ENCODE results near the gene OPN1MW2. TPM values are rescaled to one million over a fixed set of nuclear protein-coding genes. Genes with fewer than 3 reads are reported as not detected.
"Not testable (repeated sequence)": the region's sequence is repeated elsewhere in the genome, so short reads cannot be mapped to it uniquely, and the experiment has no call there.

The OPN1MW2 gene
- total RNA-seq (not detected), polyA plus RNA-seq (not detected)

DNA sequence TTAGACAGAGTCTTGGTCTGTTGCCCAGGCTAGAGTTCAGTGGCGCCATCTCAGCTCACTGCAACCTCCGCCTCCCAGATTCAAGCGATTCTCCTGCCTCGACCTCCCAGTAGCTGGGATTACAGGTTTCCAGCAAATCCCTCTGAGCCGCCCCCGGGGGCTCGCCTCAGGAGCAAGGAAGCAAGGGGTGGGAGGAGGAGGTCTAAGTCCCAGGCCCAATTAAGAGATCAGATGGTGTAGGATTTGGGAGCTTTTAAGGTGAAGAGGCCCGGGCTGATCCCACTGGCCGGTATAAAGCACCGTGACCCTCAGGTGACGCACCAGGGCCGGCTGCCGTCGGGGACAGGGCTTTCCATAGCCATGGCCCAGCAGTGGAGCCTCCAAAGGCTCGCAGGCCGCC lies at the start of gene OPN1MW2:
TSS of gene OPN1MW2 (plus strand) at position 301 of the 400 bp plus-strand sequence. CDS start at position 361, 60 bp downstream.
- WGBS, 2 donors: no CpG with 5 or more reads among the region's 16 CpGs
- DNase-seq; H3K4me1 ChIP-seq; intact Hi-C loops (cut with DNase I); H3K36me3 ChIP-seq; H3K9me3 ChIP-seq; H3K27ac ChIP-seq; H3K4me3 ChIP-seq; H3K27me3 ChIP-seq: not testable (repeated sequence)

DNA sequence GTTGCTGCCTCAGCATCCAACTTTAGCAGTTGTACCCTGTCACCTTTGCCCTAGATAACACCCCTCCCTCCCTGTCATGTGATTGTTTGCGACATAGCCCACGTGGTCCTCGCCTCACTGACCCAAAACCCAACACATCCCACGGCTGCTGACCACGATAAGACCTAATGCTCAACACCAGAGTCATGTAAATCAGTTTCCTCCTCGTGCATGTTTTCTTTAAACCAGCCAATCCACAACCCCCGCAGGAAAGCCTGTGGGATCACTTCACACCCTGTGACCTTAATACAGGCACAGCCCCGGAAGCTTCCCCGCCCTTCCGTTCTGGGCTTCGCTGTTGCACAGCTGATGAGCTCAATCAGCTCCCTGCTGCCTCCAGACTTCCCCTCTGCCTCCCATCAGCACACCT lies 47.0 kb upstream of the OPN1MW2 start:
- DNase-seq; H3K9me3 ChIP-seq; H3K27me3 ChIP-seq; intact Hi-C loops (cut with DNase I); H3K36me3 ChIP-seq; H3K4me3 ChIP-seq; H3K4me1 ChIP-seq; H3K27ac ChIP-seq: not testable (repeated sequence)
- no CpG with 5 or more reads among the region's 11 CpGs for WGBS, 2 donors

DNA sequence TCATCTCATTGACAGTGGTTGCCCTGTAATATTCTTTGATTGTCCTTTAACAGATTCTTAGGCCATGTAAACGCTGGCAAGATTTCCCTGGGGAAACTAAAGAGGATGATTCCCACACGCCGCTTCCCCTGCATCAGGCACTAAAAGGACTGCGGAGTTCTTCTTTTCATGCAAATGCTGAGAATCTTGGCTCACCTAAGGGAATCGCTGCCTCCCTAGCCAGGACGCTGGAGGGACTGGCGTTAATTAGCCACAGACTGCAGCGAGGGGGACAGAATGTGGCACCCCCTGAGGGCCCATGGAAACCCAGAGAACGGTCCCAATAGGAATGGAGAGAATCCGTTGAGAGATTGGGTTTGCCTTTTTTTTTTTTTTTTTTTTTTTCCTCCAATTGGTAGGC lies 45.2 kb upstream of the OPN1MW2 start:
- H3K4me1 ChIP-seq; DNase-seq; H3K27me3 ChIP-seq; H3K27ac ChIP-seq; H3K9me3 ChIP-seq; intact Hi-C loops (cut with DNase I); H3K36me3 ChIP-seq; H3K4me3 ChIP-seq: not testable (repeated sequence)
- no CpG with 5 or more reads among the region's 10 CpGs for WGBS, 2 donors

DNA sequence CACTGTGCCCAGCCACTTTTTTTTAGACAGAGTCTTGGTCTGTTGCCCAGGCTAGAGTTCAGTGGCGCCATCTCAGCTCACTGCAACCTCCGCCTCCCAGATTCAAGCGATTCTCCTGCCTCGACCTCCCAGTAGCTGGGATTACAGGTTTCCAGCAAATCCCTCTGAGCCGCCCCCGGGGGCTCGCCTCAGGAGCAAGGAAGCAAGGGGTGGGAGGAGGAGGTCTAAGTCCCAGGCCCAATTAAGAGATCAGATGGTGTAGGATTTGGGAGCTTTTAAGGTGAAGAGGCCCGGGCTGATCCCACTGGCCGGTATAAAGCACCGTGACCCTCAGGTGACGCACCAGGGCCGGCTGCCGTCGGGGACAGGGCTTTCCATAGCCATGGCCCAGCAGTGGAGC lies 37.3 kb upstream of the OPN1MW2 start, which contains the start of gene OPN1MW:
TSS of gene OPN1MW (plus strand) at position 301 of the 400 bp plus-strand sequence. CDS start at position 383, 82 bp downstream.
- H3K4me1 ChIP-seq; DNase-seq; H3K27me3 ChIP-seq; H3K36me3 ChIP-seq; H3K27ac ChIP-seq; H3K9me3 ChIP-seq; H3K4me3 ChIP-seq; intact Hi-C loops (cut with DNase I): not testable (repeated sequence)
- WGBS, 2 donors: no CpG with 5 or more reads among the region's 14 CpGs

DNA sequence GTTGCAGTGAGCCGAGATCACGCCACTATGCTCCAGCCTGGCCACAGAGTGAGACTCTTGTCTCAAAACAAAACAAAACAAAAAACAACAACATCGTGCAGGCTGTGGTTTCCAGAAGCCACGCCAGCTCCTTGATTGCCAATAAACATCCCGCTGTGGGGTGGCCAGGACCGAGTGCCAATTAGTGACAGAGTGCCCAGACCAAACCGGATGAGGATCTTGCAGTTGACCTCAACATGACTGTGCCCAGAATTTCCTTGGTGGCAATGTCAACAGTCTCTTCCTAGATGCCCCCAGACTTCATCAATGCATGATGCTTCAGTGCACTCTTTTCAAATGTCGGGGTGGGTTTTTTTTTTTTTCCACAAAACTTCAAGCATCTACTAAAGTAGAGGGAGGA lies 35.8 kb upstream of the OPN1MW2 start:
- H3K4me3 ChIP-seq; DNase-seq; H3K4me1 ChIP-seq; H3K27ac ChIP-seq; intact Hi-C loops (cut with DNase I); H3K36me3 ChIP-seq; H3K9me3 ChIP-seq; H3K27me3 ChIP-seq: not testable (repeated sequence)
- WGBS, 2 donors: no CpG with 5 or more reads among the region's 8 CpGs

DNA sequence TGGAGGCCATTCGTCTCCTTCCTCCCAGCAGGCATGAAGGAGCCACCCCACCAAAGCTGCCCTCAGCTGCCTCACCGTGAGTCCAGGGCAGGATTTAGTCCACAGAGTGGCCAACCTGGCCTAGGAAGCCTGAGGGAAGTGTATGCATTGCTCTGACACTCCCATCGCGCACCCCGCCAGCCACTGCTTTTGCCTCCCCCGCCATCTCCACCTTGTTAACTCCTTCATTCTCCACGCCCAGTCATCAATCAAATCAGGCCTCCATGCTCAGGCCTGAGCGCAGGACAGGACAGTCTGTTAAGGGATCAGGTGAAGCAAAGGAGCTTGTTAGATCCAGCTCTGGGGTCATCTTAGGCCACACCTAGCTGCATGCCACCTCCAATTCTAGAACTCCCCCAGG lies 26.7 kb upstream of the OPN1MW2 start:
- H3K36me3 ChIP-seq; H3K9me3 ChIP-seq; H3K4me3 ChIP-seq; H3K27ac ChIP-seq; DNase-seq; H3K27me3 ChIP-seq; H3K4me1 ChIP-seq; intact Hi-C loops (cut with DNase I): not testable (repeated sequence)
- no CpG with 5 or more reads among the region's 8 CpGs for WGBS, 2 donors

DNA sequence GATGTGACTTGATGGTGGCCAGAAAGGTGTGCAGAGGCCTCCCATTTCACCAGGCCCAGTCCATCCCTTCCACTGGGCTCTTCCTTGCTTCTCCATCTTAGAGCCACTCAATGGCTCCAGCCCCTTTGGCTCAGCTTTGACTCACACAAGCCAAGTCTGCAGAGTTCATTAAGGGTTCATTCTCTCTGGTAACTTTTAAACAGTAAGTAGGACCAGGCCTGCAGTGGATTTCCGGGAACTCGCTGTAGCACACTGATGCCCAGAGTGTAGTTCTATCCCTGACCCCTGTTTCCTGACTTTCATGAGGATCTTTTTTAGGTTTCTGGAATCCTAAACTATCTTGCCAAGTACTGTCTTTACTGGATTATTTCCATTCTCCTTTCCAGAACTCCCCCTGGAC lies 25.2 kb upstream of the OPN1MW2 start:
- H3K4me3 ChIP-seq; H3K9me3 ChIP-seq; H3K27ac ChIP-seq; H3K4me1 ChIP-seq; DNase-seq; H3K36me3 ChIP-seq; intact Hi-C loops (cut with DNase I); H3K27me3 ChIP-seq: not testable (repeated sequence)
- no CpG with 5 or more reads among the region's 2 CpGs for WGBS, 2 donors

DNA sequence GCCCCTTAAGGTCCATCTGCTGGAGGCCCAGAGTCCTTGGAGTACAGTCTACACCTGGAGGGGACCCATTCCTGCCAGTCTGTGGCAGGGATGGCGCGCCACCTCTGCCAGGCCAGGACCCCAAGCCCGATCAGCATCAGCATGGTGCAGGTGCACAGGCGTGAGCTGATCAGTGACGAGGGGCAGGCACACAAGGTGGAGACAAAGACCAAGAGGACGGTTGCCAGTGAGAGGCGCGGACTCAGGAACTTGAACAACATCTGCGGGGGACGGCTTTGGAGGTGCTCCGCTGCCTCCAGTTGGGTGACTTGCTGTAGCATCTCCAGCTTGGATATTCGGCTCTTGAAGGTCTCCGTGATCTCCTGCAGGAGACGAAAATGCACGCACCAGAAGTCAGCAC lies 23.1 kb upstream of the OPN1MW2 start:
- H3K36me3 ChIP-seq; H3K27ac ChIP-seq; H3K4me3 ChIP-seq; DNase-seq; intact Hi-C loops (cut with DNase I); H3K4me1 ChIP-seq; H3K9me3 ChIP-seq; H3K27me3 ChIP-seq: not testable (repeated sequence)
- no CpG with 5 or more reads among the region's 15 CpGs for WGBS, 2 donors

DNA sequence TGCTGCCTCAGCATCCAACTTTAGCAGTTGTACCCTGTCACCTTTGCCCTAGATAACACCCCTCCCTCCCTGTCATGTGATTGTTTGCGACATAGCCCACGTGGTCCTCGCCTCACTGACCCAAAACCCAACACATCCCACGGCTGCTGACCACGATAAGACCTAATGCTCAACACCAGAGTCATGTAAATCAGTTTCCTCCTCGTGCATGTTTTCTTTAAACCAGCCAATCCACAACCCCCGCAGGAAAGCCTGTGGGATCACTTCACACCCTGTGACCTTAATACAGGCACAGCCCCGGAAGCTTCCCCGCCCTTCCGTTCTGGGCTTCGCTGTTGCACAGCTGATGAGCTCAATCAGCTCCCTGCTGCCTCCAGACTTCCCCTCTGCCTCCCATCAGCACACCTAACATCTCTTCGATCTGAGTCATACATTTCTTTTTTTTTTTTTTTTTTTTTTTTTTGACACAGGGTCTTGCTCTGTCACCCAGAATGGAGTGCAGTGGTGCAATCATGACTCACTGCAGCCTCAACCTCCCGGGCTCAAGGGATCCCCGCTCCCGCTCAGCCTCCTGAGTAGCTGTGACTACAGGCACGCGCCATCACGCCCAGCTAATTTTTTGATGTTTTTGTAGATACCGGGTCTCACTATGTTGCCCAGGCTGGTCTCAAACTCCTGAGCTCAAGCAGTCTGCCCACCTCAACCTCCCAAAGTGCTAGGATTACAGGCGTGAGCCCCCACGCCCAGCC lies 9.7 kb upstream of the OPN1MW2 start:
- H3K4me1 ChIP-seq; intact Hi-C loops (cut with DNase I); H3K4me3 ChIP-seq; H3K9me3 ChIP-seq; H3K27ac ChIP-seq; H3K36me3 ChIP-seq; DNase-seq; H3K27me3 ChIP-seq: not testable (repeated sequence)
- whole genome bisulfite sequencing, 2 donors: no CpG with 5 or more reads among the region's 21 CpGs

DNA sequence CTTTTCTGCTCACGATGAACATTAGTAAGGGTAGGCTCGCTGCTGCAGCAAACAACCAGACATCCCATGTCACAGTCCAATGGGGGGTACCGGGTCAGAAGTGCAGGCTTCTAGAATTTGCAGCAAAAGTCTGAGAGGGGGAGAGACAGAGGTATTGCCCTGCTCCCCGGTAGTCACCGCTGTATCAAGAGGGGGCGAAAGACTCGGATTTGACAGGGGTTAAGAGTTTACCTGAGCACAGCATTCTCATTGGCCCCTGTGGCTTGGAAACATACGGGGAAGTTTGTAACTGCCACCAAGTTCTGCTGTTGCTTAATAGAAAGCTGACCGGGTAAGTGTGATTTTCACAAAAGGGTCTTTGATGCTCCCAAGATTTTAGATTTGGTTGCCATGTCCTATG lies 8.5 kb upstream of the OPN1MW2 start:
- intact Hi-C loops (cut with DNase I): not testable (repeated sequence)
- 85 to 90% methylated on average over 4 to 5 of the region's 9 CpGs for WGBS, 2 donors

DNA sequence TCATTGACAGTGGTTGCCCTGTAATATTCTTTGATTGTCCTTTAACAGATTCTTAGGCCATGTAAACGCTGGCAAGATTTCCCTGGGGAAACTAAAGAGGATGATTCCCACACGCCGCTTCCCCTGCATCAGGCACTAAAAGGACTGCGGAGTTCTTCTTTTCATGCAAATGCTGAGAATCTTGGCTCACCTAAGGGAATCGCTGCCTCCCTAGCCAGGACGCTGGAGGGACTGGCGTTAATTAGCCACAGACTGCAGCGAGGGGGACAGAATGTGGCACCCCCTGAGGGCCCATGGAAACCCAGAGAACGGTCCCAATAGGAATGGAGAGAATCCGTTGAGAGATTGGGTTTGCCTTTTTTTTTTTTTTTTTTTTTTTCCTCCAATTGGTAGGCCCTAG lies 8.1 kb upstream of the OPN1MW2 start:
- H3K9me3 ChIP-seq; H3K27ac ChIP-seq; H3K36me3 ChIP-seq; DNase-seq; H3K27me3 ChIP-seq; H3K4me1 ChIP-seq; intact Hi-C loops (cut with DNase I); H3K4me3 ChIP-seq: not testable (repeated sequence)
- WGBS, 2 donors: no CpG with 5 or more reads among the region's 10 CpGs

More for the DNA sequence above, 8.5 kb upstream of the OPN1MW2 start:
- H3K9me3 ChIP-seq, H3K4me1 ChIP-seq, H3K36me3 ChIP-seq, H3K27me3 ChIP-seq, H3K27ac ChIP-seq, H3K4me3 ChIP-seq: not testable (repeated sequence)
- DNase-seq: peak; percentile 26

DNA sequence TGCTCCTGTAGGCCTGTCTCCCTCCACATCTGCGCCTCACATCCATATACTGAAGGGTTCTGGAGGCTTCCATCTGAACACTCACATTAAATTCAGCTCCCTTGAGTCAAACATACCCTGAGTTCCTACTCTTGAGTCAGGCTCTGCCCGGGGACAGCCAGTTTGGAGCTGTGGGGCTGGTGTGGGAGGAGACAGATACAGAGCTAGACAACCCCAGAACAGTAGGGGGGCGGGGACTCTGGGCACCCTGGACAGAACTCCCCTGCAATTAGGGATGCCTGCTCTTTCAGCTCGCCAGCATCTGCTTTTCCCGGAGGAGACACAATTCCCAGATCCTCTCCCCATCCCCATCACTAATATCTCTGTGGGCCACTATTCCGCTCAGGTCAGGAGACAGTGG lies 5.7 kb downstream of the OPN1MW2 start:
- H3K4me3 ChIP-seq; intact Hi-C loops (cut with DNase I); H3K27me3 ChIP-seq; DNase-seq; H3K9me3 ChIP-seq; H3K36me3 ChIP-seq; H3K4me1 ChIP-seq; H3K27ac ChIP-seq: not testable (repeated sequence)
- WGBS, 2 donors: no CpG with 5 or more reads among the region's 6 CpGs

DNA sequence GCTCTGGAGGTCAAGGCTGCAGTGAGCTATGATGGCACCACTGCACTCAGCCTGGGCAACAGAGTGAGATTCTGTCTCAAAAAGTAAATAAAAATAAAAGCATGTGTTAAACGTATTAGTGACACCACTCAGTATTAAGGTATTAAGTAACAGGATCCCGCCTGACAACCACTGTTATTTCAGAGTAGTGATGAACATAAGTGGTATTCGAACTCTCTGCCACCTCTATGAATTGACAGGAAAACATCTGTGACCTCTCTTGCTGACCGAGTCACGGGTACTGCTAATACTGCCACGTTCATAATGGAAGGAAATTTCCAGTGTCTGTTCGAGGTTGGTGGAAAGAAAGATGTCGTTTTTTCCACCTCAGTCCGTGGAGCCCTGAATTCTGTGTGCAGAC lies 7.2 kb downstream of the OPN1MW2 start:
- not testable (repeated sequence) for H3K36me3 ChIP-seq, H3K27me3 ChIP-seq
- no CpG with 5 or more reads among the region's 9 CpGs for WGBS, 2 donors

DNA sequence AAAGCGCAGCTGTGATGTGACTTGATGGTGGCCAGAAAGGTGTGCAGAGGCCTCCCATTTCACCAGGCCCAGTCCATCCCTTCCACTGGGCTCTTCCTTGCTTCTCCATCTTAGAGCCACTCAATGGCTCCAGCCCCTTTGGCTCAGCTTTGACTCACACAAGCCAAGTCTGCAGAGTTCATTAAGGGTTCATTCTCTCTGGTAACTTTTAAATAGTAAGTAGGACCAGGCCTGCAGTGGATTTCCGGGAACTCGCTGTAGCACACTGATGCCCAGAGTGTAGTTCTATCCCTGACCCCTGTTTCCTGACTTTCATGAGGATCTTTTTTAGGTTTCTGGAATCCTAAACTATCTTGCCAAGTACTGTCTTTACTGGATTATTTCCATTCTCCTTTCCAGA lies 11.9 kb downstream of the OPN1MW2 start:
- intact Hi-C loops (cut with DNase I): not testable (repeated sequence)
- WGBS, 2 donors: no CpG with 5 or more reads among the region's 3 CpGs

More for the DNA sequence above, 7.2 kb downstream of the OPN1MW2 start:
- H3K9me3 ChIP-seq; H3K4me3 ChIP-seq; H3K27ac ChIP-seq; DNase-seq; intact Hi-C loops (cut with DNase I); H3K4me1 ChIP-seq: not testable (repeated sequence)

More for the DNA sequence above, 11.9 kb downstream of the OPN1MW2 start:
- not testable (repeated sequence) for H3K27ac ChIP-seq, H3K27me3 ChIP-seq, H3K9me3 ChIP-seq, H3K36me3 ChIP-seq, H3K4me3 ChIP-seq, H3K4me1 ChIP-seq, DNase-seq

All from sigmoid colon (tissue), 7 donors.